Adipocyte (in vitro differentiated cells): ENCODE measurements around the gene LYSMD4.
A peak's percentile ranks its signal among the peaks of the same experiment; 100 is the strongest.

Experiments
- DNase-seq: peaks from one replicate; pipeline ENCODE4 v3.0.0-alpha.2; 2015; ENCODE audit warnings: low read depth
- H3K27me3 ChIP-seq: replicated peaks from 2 replicates; pipeline ENCODE4 v1.7.0; 2013; ENCODE audit warnings: mild to moderate bottlenecking, low read length, moderate library complexity; ENCODE audit not compliant: control insufficient read depth, insufficient read depth
- H3K36me3 ChIP-seq: 2 replicates; pipeline ENCODE4 v1.7.0; 2013; ENCODE audit warnings: low read length, mild to moderate bottlenecking, moderate library complexity; ENCODE audit not compliant: control insufficient read depth, insufficient read depth, severe bottlenecking
- H3K4me1 ChIP-seq: 2 replicates; pipeline ENCODE4 v1.7.0; 2013; ENCODE audit warnings: mild to moderate bottlenecking, low read length, moderate library complexity; ENCODE audit not compliant: control insufficient read depth, insufficient read depth
- H3K4me3 ChIP-seq: 2 replicates; pipeline ENCODE4 v1.7.0; 2013; ENCODE audit warnings: mild to moderate bottlenecking, low read length, moderate library complexity
- H3K9ac ChIP-seq: 2 replicates; pipeline ENCODE4 v1.7.0; 2013; ENCODE audit warnings: mild to moderate bottlenecking, low read length, moderate library complexity
- H3K9me3 ChIP-seq: 2 replicates; pipeline ENCODE4 v1.7.0; 2013; ENCODE audit warnings: mild to moderate bottlenecking, low read length, moderate library complexity; ENCODE audit not compliant: control insufficient read depth

The LYSMD4 gene

DNA sequence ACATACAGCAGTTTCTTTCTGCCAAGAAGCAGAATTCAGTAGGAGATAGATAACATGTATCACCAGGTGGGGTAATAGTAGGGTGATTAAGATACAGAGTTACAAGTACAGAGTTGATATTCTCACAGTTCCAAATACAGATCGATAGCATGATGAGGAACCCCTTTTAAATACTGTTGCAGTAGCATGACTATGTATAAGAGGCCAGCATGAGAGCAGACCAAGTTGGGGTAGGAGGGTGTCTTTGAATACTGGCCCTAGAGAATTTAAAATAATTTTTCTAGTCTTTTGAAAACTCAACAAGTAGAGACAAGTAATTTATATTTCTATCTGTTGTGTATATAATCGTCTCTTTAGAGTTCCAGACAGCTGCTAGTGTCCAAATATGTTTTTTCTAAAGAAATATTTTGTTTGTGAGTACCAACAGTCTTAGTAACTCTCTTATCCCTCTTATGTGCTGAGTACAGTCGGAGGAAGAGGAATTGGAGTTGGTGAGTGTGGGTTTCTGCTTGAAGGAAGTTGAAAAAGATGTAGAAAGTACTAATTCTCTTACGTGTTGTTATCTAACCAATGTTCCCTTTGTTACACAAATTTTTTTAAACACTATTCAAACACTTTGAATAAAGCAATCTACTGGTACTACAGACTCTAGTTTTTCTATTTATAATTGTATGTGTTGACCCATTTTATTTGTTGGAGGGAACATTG is 30.2 kb downstream of the LYSMD4 start:
- Histone ChIP-seq H3K36me3 (peaks cover under 1% of the 10 kb centered on the region), H3K4me3 (peak overlapping the region; percentile 40), H3K9ac (peak overlapping the region; percentile 8), H3K9me3 (no peaks in the 10 kb centered on the region), H3K27me3 (no peaks in the 10 kb centered on the region), H3K4me1 (peaks cover 34% of the 10 kb centered on the region)
- DNase-seq = peak; percentile 34

DNA sequence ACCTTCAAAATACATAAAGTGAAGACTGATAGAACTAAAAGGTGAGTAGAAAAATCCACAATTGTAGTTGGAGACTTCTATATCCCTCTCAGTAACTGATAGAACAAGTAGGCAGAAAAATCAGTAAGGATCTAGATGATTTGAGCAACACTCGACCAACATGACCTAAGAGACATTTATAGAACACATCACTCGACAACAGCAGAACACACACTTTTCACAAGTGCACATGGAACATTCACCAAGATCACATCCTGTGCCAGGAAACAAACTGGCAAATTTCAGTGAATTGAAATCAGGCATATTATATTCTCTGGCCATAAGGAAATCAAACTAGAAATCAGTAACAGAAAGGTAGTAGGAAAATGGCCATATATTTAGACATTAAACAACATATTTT is 37.1 kb downstream of the LYSMD4 start:
- no peak overlapping the region for H3K9ac ChIP-seq
- no peaks in the 10 kb centered on the region for H3K27me3 ChIP-seq
- H3K4me3 ChIP-seq = no peak overlapping the region
- no peaks in the 10 kb centered on the region for H3K4me1 ChIP-seq
- H3K36me3 ChIP-seq = peaks cover 65% of the 10 kb centered on the region
- H3K9me3 ChIP-seq = no peaks in the 10 kb centered on the region
- no peak for DNase-seq

- H3K9ac ChIP-seq = no peak overlapping the region
- no peaks in the 10 kb centered on the region for H3K9me3 ChIP-seq
- no peaks in the 10 kb centered on the region for H3K27me3 ChIP-seq
- H3K4me1 ChIP-seq = no peaks in the 10 kb centered on the region
- no peak overlapping the region for H3K4me3 ChIP-seq
- no peak for DNase-seq
- H3K36me3 ChIP-seq = peaks cover 88% of the 10 kb centered on the region
These were observed 40.4 kb downstream of the LYSMD4 start for GRCh38 chr15:99692825-99693224.

DNA sequence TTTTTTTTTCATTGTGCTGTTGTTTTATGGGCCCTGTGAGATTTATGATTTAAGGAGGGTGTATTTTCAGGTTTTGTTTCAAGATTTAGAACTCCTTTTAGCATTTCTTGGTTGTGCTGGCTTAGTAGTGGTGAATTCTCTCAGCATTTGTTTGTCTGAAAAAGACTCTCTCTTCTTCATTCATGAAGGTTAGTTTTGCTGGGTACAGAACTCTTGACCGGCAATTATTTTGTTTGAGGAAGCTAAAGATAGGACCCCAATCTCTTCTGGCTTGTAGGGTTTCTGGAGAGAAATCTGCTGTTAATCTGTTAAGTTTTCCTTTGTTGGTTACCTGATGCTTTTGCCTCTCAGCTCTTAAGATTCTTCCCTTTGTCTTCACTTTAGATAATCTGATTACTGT is 46.9 kb downstream of the LYSMD4 start:
- Histone ChIP-seq H3K4me3 (no peak overlapping the region), H3K9ac (no peak overlapping the region), H3K36me3 (peaks cover 36% of the 10 kb centered on the region), H3K4me1 (no peaks in the 10 kb centered on the region), H3K27me3 (no peaks in the 10 kb centered on the region), H3K9me3 (peaks cover 7% of the 10 kb centered on the region)
- DNase-seq = no peak

- H3K4me3 ChIP-seq = no peak overlapping the region
- peaks cover 36% of the 10 kb centered on the region for H3K36me3 ChIP-seq
- H3K4me1 ChIP-seq = no peaks in the 10 kb centered on the region
- no peaks in the 10 kb centered on the region for H3K27me3 ChIP-seq
- no peak overlapping the region for H3K9ac ChIP-seq
- peak; percentile 11 for DNase-seq
- peaks cover 7% of the 10 kb centered on the region for H3K9me3 ChIP-seq
These were observed 50.1 kb downstream of the LYSMD4 start for GRCh38 chr15:99683000-99683670.

DNA sequence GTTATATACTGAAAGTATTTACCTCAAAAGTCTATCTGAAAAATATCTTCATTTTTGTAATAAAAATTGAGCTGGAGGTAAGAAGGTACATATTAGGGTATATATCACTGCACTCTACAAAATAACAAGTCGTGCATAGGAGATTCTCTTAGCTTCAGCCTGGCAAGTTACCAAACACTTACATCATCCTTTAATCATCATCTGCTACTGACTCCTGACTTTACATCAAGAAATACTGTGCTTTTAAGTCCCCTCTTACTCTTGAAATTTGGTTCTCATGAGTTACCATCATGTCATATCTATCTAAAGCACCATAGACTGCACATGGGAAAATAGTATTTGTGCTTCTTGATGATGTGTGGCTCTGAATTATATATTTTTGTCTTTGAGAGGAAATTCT is 50.8 kb downstream of the LYSMD4 start:
- DNase-seq = peak; percentile 78
- Histone ChIP-seq H3K36me3 (peaks cover 31% of the 10 kb centered on the region), H3K9ac (no peak overlapping the region), H3K9me3 (peaks cover 7% of the 10 kb centered on the region), H3K4me1 (peaks cover 6% of the 10 kb centered on the region), H3K27me3 (no peaks in the 10 kb centered on the region), H3K4me3 (no peak overlapping the region)

GRCh38 chr15:99681990-99682389 is 51.2 kb downstream of the LYSMD4 start:
- H3K4me3 ChIP-seq = no peak overlapping the region
- peaks cover 7% of the 10 kb centered on the region for H3K9me3 ChIP-seq
- H3K4me1 ChIP-seq = peaks cover 7% of the 10 kb centered on the region
- no peaks in the 10 kb centered on the region for H3K27me3 ChIP-seq
- peaks cover 28% of the 10 kb centered on the region for H3K36me3 ChIP-seq
- no peak for DNase-seq
- H3K9ac ChIP-seq = no peak overlapping the region

DNA sequence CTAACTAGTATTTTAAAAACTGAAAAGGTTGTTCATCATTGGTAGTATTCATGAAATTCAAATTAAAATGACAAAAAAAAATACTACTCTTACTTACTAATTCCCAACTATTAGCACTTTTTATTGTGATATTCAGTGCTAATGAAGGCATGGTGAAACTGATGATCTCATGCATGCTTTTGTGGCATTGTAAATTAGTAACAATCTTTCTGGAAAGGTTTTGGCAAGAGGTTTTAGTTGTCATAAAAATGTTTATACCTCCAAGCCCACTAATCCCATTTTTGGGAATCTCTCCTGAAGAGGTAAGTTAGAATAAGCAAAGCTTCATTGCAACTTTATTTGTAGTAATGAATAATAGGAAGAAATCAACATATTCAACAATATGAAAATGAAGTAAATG is 53.0 kb downstream of the LYSMD4 start:
- Histone ChIP-seq H3K9me3 (no peaks in the 10 kb centered on the region), H3K9ac (no peak overlapping the region), H3K36me3 (peaks cover 38% of the 10 kb centered on the region), H3K4me3 (no peak overlapping the region), H3K4me1 (peaks cover 7% of the 10 kb centered on the region), H3K27me3 (no peaks in the 10 kb centered on the region)
- DNase-seq = no peak

- Histone ChIP-seq H3K4me1 (peaks cover 10% of the 10 kb centered on the region), H3K4me3 (no peak overlapping the region), H3K9me3 (no peaks in the 10 kb centered on the region), H3K27me3 (no peaks in the 10 kb centered on the region), H3K9ac (no peak overlapping the region), H3K36me3 (peaks cover 49% of the 10 kb centered on the region)
- no peak for DNase-seq
These were observed 55.6 kb downstream of the LYSMD4 start for GRCh38 chr15:99677540-99678134.
